ENCODE data around the gene AFAP1L1. TPM values are rescaled to one million over a fixed set of nuclear protein-coding genes. Genes with fewer than 3 reads are reported as not detected.
A peak's percentile ranks its signal among the peaks of the same experiment; 100 is the strongest.

The AFAP1L1 gene
- 4.3 TPM for polyA plus RNA-seq (2012; ENCODE audit: insufficient read depth, insufficient read length, low read depth)

DNA sequence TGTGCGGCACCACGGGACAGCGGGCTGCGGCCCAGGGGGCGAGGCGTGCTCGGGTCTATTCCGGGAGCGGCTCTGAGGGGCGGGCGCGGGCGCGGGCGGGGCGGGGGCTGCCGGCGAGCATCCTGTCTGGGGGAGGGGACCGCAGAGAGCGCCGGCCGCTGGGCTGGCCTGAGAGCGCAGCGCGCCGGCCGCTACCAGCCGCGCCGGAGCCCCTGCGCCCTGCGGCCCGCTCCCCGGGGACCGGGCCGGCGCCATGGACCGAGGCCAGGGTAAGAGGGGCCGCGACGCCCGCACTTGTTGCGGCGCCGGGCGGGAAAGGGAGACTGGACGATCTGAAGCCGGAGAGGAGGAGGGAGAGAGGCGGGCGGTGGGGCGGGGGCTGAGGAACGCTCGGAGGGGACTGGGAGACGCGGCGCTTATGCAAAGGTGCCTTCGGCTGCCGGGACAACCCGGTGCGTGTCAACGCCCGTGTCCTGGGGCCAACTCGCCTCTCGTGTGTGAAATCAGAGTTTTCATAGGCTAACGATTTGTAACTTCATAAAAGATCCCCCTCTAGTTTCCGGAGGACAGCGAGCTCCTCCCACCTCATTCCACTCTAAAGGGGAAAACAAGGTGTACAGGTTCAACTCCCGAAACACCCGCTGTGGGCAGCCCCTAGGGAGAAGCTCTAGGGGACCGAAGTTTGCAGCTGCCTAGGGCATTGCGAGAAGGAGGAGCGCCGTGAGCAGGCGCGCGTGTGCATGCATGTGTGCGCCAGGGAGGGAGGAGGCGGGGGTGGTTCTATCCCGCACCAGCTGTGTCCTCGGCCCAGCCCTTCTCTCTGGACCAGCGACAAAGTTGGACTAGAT lies at the start of gene AFAP1L1:
TSS of gene AFAP1L1 (plus strand) at position 144 of the 848 bp plus-strand sequence. CDS start at position 254, 110 bp downstream.
- TF ChIP-seq, protein P1, sequence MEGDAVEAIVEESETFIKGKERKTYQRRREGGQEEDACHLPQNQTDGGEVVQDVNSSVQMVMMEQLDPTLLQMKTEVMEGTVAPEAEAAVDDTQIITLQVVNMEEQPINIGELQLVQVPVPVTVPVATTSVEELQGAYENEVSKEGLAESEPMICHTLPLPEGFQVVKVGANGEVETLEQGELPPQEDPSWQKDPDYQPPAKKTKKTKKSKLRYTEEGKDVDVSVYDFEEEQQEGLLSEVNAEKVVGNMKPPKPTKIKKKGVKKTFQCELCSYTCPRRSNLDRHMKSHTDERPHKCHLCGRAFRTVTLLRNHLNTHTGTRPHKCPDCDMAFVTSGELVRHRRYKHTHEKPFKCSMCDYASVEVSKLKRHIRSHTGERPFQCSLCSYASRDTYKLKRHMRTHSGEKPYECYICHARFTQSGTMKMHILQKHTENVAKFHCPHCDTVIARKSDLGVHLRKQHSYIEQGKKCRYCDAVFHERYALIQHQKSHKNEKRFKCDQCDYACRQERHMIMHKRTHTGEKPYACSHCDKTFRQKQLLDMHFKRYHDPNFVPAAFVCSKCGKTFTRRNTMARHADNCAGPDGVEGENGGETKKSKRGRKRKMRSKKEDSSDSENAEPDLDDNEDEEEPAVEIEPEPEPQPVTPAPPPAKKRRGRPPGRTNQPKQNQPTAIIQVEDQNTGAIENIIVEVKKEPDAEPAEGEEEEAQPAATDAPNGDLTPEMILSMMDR (IDR thresholded peaks at IDR 0.05; ENCODE audit: low read depth, low read length), result no peak
- Histone ChIP-seq H3K36me3 (no peaks in the 10 kb centered on the region), H3K27me3 (0 out of 2 replicates have a peak, but pooled peaks cover 4% of the 10 kb centered on the region), H3K4me3 (ENCODE audit: low read depth, low read length) (peak within 1 kb of the TSS; percentile 79), H3K9me3 (no peaks in the 10 kb centered on the region), H3K4me1 (0 out of 2 replicates have a peak, but pooled peaks cover 3% of the 10 kb centered on the region)
- peak; percentile 66 for DNase-seq

DNA sequence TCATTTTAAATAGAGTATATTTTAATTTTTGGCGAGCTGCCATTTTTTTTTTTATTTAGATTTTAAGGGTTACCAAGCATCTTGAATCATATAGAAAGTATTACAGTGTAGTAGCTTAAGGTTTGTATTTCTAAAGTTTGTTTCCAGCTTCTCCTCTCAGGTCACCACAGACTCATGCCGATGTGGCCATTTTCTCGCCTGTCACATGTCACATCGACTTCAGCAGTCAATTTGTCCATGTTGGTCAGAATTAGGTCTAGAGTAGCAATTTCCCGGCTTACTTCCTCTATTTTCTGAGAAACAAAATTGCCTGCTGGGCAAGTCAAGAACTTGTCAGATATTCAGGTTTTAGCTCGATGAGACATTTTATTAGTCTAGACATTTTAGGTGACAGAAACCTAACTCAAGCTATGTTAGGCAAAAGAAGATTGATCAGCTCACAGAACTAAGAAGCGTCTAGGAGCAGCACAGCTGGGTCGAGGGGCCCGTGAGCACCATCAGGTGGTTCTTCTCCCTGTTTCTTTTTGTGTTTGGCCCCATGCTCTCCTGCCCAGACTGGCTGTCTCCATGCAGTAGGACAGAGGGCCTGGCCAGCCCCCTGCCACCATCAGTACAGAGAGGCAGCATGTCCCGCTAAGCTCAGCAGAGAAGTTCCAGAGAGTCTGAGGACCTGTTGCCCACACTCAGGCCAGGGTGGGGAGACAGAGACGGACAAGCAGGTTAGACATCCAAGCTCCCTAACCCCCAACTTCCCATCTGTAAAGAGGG lies 48.4 kb upstream of the AFAP1L1 start:
- H3K4me1 ChIP-seq, result no peaks in the 10 kb centered on the region
- H3K9me3 ChIP-seq, result no peaks in the 10 kb centered on the region
- H3K27me3 ChIP-seq, result no peaks in the 10 kb centered on the region
- H3K4me3 ChIP-seq (ENCODE audit: low read depth, low read length), result no peak overlapping the region
- TF ChIP-seq, protein P1 (IDR thresholded peaks at IDR 0.05; ENCODE audit: low read depth, low read length), result no peak
- no peaks in the 10 kb centered on the region for H3K36me3 ChIP-seq
- no peak for DNase-seq

DNA sequence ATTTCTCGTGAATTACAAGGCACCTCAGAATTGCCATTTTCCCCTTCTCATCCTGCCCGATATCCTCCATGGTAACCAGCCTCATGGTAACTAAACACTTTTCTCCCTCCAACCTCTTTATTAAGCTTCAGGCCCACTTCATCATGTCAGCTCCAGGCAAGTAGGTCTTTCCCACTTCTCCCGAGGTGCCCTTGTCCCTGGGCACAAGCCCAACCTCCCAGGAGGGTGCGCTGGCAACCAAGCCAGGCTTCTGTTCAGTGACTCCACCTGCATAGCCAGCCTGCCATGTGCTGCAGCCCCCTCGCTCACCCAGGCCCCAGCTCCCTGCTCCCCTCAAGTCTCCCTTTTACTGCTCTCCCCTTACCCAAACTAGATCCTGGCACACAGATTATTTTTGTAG lies 47.4 kb upstream of the AFAP1L1 start:
- DNase-seq, result no peak
- H3K36me3 ChIP-seq, result no peaks in the 10 kb centered on the region
- H3K4me1 ChIP-seq, result no peaks in the 10 kb centered on the region
- no peaks in the 10 kb centered on the region for H3K27me3 ChIP-seq
- TF ChIP-seq, protein P1 (IDR thresholded peaks at IDR 0.05; ENCODE audit: low read depth, low read length), result no peak
- H3K9me3 ChIP-seq, result no peaks in the 10 kb centered on the region
- H3K4me3 ChIP-seq (ENCODE audit: low read depth, low read length), result no peak overlapping the region

DNA sequence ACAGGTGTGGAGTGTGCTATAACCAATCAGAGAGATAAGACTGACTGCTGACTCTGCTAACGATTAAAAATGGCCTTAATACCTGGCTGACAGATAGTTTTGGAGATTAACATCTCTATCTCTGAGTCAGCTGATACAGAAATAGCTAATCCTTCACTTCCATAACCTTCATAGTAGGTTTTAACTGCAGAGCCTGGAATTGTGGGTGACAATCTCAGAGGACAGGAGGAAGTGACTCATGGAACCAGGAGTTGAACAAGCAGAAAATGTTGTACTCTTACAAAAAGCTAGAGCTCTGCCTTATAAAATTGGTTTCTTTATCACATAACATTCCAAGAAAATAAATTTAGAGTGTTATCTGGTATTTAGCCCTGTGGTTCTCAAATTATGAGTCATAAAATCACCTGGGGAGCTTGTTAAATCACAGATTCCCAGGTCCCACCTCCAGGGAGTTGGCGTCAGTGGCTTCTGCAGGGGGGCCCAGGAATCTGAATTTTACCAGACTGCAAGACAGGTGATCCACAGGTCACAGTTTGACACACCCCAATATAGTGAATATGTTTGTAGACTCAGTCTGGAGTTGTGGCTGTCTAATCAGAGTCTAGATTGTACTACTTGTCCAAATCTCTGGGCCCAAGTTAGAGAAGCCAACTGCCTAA lies 44.4 kb upstream of the AFAP1L1 start:
- H3K36me3 ChIP-seq, result no peaks in the 10 kb centered on the region
- H3K4me3 ChIP-seq (ENCODE audit: low read depth, low read length), result no peak overlapping the region
- no peaks in the 10 kb centered on the region for H3K9me3 ChIP-seq
- TF ChIP-seq, protein P1 (IDR thresholded peaks at IDR 0.05; ENCODE audit: low read depth, low read length), result no peak
- H3K27me3 ChIP-seq, result no peaks in the 10 kb centered on the region
- DNase-seq, result no peak
- H3K4me1 ChIP-seq, result no peaks in the 10 kb centered on the region

DNA sequence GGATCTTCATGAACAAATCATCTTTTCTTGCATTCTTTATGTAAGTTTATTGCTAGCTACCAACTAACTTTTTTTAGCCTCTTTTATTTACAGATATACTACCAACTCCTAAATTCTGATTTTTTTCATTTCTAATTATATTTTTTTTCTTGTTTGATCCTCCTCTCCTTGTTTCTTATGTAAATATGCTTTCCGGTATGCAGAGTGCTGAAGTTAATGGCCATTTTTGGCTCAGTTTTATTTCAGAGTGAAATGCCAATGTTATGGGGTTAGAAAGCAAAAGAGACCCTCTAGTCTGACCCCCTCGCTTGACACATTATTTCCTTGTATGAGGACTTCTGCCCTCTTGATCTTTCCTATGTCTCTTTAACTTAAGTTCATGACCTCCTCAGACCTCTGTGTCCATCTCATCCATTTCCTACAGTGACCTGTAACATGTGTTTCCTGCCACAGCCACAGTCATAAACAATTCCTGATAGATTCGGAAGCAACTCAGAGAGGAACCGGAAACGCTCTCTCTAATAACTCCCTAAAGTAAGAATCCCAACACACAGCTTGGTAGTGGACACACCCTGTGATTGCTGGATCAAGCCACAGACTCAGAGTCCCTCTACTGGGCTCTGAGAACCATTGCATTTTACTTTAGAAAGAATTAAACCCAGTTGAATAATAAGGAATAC lies 42.9 kb upstream of the AFAP1L1 start:
- Histone ChIP-seq H3K4me3 (ENCODE audit: low read depth, low read length) (no peak overlapping the region), H3K9me3 (no peaks in the 10 kb centered on the region), H3K27me3 (no peaks in the 10 kb centered on the region), H3K4me1 (no peaks in the 10 kb centered on the region), H3K36me3 (no peaks in the 10 kb centered on the region)
- TF ChIP-seq, protein P1 (IDR thresholded peaks at IDR 0.05; ENCODE audit: low read depth, low read length), result peak; percentile 65
- DNase-seq, result no peak
